GM21717 (cell line): Measurements from ENCODE around the gene PLPPR1.

ENCODE experiments used
- ATAC-seq: cut with Tn5 transposase; IDR thresholded peaks from one replicate; pipeline ENCODE4 v1.9.1; 2021; ENCODE audit warnings: mild to moderate bottlenecking, moderate library complexity; ENCODE audit not compliant: unreplicated experiment

PLPPR1 gene

GRCh38 chr9:101200852-101201251 is 172.3 kb downstream of the PLPPR1 start:
- ATAC-seq, result no peak

- no peak for ATAC-seq
These were observed 173.1 kb downstream of the PLPPR1 start for GRCh38 chr9:101201630-101202029.

- ATAC-seq, result no peak
These were observed 181.1 kb downstream of the PLPPR1 start for GRCh38 chr9:101209670-101210069.

DNA sequence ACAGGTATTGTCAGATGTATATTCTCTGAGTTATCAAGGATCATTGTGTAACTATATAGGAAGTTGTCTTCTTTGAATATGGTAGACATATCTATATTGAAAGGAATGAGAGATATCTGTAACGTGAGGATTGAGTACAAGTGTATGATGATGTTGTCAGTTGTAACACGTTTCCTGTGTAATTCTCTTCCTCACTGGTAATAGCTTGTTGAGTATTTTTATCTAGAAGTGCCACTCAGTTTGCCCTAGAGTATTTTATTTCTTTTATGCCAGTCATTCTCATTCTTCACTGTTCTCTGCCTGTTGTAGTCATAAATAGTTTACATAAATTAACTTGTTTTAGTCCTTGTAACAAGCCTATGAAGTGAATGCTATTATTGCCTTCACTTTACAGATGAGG is 184.1 kb downstream of the PLPPR1 start:
- no peak for ATAC-seq

GRCh38 chr9:101219030-101219429 is 190.5 kb downstream of the PLPPR1 start:
- ATAC-seq, result no peak

GRCh38 chr9:101220341-101220740 is 191.8 kb downstream of the PLPPR1 start:
- no peak for ATAC-seq

- no peak for ATAC-seq
These were observed 196.7 kb downstream of the PLPPR1 start for GRCh38 chr9:101225271-101225670.

- ATAC-seq, result no peak
These were observed 197.6 kb downstream of the PLPPR1 start for GRCh38 chr9:101226161-101226560.

GRCh38 chr9:101226803-101227202 is 198.3 kb downstream of the PLPPR1 start:
- no peak for ATAC-seq

DNA sequence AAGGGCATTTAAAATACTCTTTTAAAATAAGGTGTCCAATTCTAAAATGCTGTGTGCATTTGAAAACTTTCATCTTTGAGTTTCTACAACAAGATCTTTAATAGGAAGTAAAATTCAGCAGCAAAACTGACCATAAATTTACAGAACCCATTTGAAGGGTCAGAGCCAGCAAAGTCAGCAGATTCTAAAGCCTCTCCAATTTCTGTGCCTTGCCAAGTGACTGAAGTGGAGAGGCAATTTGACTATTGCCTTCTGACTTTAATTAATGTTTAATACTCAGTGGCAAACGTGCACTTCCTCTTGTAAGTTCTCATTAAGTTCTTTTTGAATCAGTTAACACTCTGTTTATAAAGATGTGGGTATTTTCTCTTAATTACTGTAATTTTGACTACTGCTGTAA is 201.1 kb downstream of the PLPPR1 start:
- no peak for ATAC-seq

DNA sequence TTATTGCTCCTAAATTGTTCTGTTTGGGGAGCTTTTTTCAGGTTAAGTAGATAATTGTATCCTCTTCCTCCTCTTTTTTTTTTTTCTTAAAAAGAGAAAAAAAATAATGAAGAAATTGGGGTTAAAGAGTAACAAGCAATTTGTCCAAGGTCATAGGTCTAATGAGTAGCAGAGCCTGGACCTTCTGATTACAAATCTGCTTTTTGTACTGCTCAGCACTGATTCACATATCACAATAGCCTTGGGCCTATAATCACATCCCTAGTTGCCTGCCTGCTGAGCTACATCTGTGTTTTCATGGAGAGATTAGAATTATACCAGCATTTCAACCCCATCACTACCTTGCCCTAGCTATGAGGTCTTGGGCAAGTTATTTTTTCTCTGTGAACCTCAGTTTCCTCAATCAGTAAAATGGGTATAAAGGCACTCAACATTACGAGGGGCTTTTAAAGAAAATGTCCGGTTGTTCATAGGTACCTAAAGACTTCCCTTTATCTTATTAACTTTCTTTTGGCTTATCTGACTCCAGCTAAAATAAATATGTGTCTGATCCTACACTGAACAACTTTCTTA is 204.0 kb downstream of the PLPPR1 start:
- no peak for ATAC-seq

GRCh38 chr9:101235105-101235866 is 206.8 kb downstream of the PLPPR1 start:
- ATAC-seq, result no peak

- ATAC-seq, result no peak
These were observed 214.1 kb downstream of the PLPPR1 start for GRCh38 chr9:101242651-101243050.

DNA sequence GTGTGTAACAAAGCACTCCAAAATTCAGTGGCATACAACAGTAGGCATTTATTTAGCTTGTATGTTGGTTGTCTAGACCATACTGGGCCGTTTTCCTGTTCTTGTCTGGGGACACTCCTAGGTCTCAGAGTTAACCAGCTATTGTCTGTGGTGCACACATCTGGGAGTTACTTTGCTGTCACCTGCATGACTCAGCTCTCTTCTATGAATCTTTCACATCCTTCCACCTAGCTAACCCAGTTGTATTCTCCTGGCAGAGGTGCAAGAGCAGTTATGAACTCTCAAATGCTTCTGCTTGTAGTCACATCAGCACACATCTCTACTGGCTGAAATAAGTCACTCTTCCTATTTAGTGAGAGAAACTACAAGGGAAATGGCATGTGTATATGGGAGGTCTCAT is 218.2 kb downstream of the PLPPR1 start:
- ATAC-seq, result no peak

GRCh38 chr9:101247297-101247696 is 218.8 kb downstream of the PLPPR1 start:
- peak; percentile 50 for ATAC-seq

DNA sequence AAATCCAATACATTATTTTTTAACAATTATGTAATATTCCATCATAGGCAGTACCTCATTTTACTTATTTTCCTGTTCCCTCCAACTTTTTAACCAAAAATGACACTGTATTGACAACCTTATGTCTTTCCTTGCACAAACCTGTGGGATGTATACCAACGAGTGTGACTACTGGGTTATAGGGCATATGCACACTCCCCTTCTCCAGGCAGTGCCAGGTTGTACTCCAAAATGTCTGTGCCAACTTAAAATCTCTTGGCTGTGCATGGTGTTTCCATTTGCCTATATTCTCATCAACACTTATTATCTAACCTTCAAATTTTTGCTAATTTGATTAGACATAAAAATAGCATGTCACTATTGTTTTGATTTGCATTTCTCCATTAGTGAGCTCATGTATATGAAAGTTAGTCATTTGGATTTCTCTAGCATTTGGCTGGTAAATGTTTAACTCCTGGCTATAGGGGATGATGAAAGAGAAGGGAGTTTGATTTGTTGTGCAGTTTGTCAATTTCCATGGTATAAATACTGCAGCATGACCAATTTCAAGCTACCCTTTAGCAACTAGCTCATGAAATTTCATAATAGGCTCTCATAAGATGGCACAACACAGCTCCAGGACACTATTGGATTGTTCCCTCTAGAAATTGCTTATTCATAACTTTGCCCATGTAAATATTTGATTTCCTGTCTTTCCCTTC is 226.4 kb downstream of the PLPPR1 start:
- ATAC-seq, result no peak

GRCh38 chr9:101264727-101265126 is 236.2 kb downstream of the PLPPR1 start:
- ATAC-seq, result no peak

GRCh38 chr9:101265261-101265660 is 236.7 kb downstream of the PLPPR1 start:
- ATAC-seq, result no peak

GRCh38 chr9:101268426-101268825 is 239.9 kb downstream of the PLPPR1 start:
- no peak for ATAC-seq

- no peak for ATAC-seq
These were observed 241.2 kb downstream of the PLPPR1 start for GRCh38 chr9:101269591-101270283.

DNA sequence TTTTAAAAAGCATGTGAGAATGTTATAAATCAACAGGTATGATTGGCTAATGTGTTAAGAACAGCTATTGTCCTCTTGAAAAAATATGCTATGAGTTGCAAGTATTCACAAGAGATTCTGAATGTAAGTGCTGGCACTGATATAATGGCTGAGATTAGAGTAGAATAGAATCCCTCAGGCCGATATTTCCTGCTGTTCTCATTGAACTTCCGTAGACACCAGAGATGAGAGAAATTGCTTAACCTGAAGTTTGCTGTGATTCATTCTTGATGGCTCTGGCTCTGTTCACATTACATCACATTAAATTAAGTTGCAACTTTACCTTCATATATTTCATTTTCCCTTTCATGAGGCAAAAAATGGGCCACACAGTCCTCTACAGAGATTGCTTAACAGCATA is 241.8 kb downstream of the PLPPR1 start:
- ATAC-seq, result no peak

GRCh38 chr9:101271102-101271501 is 242.6 kb downstream of the PLPPR1 start:
- no peak for ATAC-seq
